ENCODE results near the gene TCAIM. TPM values are rescaled to one million over a fixed set of nuclear protein-coding genes. Genes with fewer than 3 reads are reported as not detected.

The TCAIM gene
- total and polyA plus RNA-seq, 10 of the 15 experiments (the other 5 are each of a cell fraction or from before 2014, with no cell fraction given), result 14.5 to 22.9 (median 17.8) TPM

DNA sequence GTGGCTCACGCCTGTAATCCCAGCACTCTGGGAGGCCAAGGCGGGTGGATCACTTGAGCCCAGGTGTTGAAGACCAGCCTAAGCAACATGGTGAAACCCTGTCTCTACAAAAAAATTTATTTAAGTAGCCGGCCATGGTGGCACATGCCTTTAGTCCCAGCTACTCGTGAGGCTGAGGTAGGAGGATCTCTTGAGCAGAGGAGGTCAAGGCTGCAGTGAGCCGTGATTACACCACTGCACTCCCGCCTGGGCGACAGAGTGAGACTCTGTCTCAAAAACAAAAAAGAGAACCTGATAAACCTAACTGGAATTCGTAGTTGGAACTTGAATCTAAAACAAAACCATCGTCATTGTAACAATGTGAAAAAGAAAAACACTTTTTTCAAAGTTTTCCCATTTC, 57.1 kb downstream of the TCAIM start:
- SMC1A ChIA-PET (ENCODE audit: uncharacterized antibody, unreplicated experiment), result interaction anchor here (0.9 kb wide), 1 partner anchor 9 kb away, joined by 3 read pairs; no protein-coding TSS in a partner anchor
- FAIRE-seq (no peak), ATAC-seq (no peak), DNase-seq (ENCODE audit: low read depth, low spot score) (no peak)
- H3K4me2 ChIP-seq (ENCODE audit: control insufficient read depth, insufficient read depth), result no peak overlapping the region
- no peaks in the 10 kb centered on the region for H3K4me1 ChIP-seq (ENCODE audit: control insufficient read depth, insufficient read depth, low read length)
- H4K20me1 ChIP-seq (ENCODE audit: control insufficient read depth, insufficient read depth), result no peaks in the 10 kb centered on the region
- H3K9ac ChIP-seq (ENCODE audit: control insufficient read depth, insufficient read depth, low read length), result no peak overlapping the region
- no peak overlapping the region for H3K27ac ChIP-seq (ENCODE audit: control insufficient read depth, insufficient read depth)
- CTCF ChIA-PET, result interaction anchor here (1.7 kb wide), 1 partner anchor 71 kb away, joined by 4 read pairs; no protein-coding TSS in a partner anchor
- RAD21 ChIA-PET (ENCODE audit: unreplicated experiment), result no interaction called here
- no peak overlapping the region for H3K4me3 ChIP-seq
- WGBS (ENCODE audit: insufficient coverage, insufficient replicate concordance, low lambda C conversion rate, missing lambda C conversion rate), result 88% methylated on average over 9 of the region's 9 CpGs
- H3K9me3 ChIP-seq (replicated peaks; ENCODE audit: control insufficient read depth, insufficient read depth, low read length), result no peaks in the 10 kb centered on the region; the same call in 2 of the 3 replicates
- POLR2A ChIA-PET, result no interaction called here
- H3K27me3 ChIP-seq (replicated peaks in 1 of 2; ENCODE audit: control insufficient read depth in 2 of 2, insufficient read depth in 2 of 2, low read length in 1 of 2), result no peaks in the 10 kb centered on the region
- H2AFZ ChIP-seq (ENCODE audit: control insufficient read depth, low read depth, low read length), result no peak overlapping the region
- TF ChIP-seq BCLAF1 (IDR thresholded peaks at IDR 0.05) (no peak), POLR2A (IDR thresholded peaks at IDR 0.05; ENCODE audit: low read depth, low read length) (no peak), SMAD5 (IDR thresholded peaks at IDR 0.05; ENCODE audit: low read depth) (no peak), LARP7 (IDR thresholded peaks at IDR 0.05) (no peak), GATAD2B (conservative IDR thresholded peaks at IDR 0.05; ENCODE audit: low read depth) (no peak), RELA (IDR thresholded peaks at IDR 0.05; ENCODE audit: borderline replicate concordance, partially characterized antibody) (no peak), JUNB (IDR thresholded peaks at IDR 0.05) (no peak), MLLT1 (IDR thresholded peaks at IDR 0.05) (no peak), DPF2 (IDR thresholded peaks at IDR 0.05) (no peak), USF1 (IDR thresholded peaks at IDR 0.05; ENCODE audit: borderline replicate concordance, extremely low read length, insufficient read depth, low read depth, low read length) (no peak), MXI1 (IDR thresholded peaks at IDR 0.05; ENCODE audit: low read depth, low read length) (no peak)
- TF ChIP-seq, protein P1, sequence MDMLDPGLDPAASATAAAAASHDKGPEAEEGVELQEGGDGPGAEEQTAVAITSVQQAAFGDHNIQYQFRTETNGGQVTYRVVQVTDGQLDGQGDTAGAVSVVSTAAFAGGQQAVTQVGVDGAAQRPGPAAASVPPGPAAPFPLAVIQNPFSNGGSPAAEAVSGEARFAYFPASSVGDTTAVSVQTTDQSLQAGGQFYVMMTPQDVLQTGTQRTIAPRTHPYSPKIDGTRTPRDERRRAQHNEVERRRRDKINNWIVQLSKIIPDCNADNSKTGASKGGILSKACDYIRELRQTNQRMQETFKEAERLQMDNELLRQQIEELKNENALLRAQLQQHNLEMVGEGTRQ (IDR thresholded peaks at IDR 0.05; ENCODE audit: borderline replicate concordance, low read depth, low read length), result no peak
- intact Hi-C loops (cut with micrococcal nuclease; ENCODE audit: unreplicated experiment) (no loop called here), in situ Hi-C loops (cut with MboI) (no loop called here)
- H3K36me3 ChIP-seq (ENCODE audit: control insufficient read depth in 2 of 2, insufficient read depth in 2 of 2, low read length in 1 of 2), result peaks cover 0 to 2% of the 10 kb centered on the region in 2 experiments; a peak in 1 of 4 replicates
- no TSS peak for BruUV-seq (replicated peaks)
- H3K79me2 ChIP-seq (ENCODE audit: control insufficient read depth, insufficient read depth, low read length), result no peaks in the 10 kb centered on the region

All from GM12878 (cell line).